RPMI8226 (cell line): ENCODE results near the gene MYCBPAP.
"Not testable (repeated sequence)": the region's sequence is repeated elsewhere in the genome, so short reads cannot be mapped to it uniquely, and the experiment has no call there.

Source experiments
- DNase-seq: peaks from one replicate; pipeline ENCODE4 v3.0.0-alpha.2; 2015

The MYCBPAP gene

DNA sequence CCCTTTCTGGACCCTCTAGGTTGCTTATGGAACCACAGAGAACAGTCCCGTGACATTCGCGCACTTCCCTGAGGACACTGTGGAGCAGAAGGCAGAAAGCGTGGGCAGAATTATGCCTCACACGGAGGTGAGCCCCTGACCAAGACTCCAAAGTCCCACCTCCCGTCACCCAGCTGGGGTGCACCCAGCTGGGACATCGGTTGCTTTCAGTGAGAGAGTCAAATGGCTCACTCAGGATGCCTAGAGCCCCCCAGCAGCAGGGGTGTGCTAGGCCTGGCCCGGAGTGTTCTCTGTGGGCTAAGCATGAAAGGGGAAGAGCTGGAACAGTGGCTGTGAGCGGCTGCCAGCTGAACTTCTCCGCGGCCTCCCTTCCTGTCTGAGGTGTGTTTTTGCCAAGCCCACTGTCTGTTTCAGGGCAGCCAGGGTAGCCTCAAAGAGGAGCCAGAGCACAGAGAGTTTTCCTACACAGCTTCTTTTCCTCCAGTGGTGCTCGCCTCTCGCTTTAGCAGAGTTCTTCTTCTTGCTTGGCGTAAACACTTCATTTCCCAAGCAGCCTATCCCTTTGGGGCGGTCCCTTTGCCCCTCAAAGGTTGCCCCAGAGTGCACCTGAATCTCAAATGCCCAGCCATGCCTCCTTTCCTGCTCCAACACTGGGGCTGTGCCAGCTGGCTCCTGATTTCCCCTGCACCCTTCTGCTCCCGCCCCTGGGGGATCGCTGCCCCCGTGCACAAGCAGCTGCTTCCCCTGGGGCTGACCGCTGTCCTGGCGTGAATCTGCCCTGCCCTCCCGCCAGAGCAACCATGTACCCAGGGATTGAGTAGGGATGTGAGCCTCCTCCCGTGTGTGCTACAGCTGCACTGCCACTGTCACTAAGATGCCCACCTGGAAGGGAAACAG lies 37.0 kb upstream of the MYCBPAP start:
- DNase-seq: no peak

DNA sequence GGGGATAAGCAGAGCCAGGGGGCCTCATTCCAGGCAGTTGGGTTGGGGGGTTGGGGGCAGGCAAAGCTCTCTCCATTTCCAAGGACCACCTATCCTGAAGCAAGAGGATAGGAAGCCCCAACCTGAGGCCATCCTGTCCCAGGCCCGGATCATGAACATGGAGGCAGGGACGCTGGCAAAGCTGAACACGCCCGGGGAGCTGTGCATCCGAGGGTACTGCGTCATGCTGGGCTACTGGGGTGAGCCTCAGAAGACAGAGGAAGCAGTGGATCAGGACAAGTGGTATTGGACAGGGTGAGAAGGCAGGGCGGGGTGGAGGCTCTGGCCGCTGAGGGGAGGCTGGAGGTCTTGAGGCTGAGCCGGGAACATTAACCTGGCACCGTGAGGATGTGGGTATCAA lies 36.0 kb upstream of the MYCBPAP start:
- no peak for DNase-seq

DNA sequence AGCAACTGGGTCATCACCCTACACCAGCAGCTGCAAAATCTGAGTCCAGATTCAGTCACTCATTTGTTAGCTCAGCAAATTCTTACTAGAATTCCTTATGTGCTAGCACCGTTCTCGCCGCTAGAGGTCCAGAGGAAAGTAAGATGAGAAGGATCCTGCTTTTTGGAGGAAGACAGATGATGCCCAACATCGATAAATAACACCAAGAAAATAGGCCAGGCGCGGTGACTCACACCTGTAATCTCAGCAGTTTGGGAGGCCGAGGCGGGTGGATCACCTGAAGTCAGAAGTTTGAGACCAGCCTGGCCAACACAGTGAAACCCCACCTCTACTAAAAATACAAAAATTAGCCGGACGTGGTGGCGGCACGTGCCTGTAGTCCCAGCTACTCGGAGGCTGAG lies 35.5 kb upstream of the MYCBPAP start:
- not testable (repeated sequence) for DNase-seq

DNA sequence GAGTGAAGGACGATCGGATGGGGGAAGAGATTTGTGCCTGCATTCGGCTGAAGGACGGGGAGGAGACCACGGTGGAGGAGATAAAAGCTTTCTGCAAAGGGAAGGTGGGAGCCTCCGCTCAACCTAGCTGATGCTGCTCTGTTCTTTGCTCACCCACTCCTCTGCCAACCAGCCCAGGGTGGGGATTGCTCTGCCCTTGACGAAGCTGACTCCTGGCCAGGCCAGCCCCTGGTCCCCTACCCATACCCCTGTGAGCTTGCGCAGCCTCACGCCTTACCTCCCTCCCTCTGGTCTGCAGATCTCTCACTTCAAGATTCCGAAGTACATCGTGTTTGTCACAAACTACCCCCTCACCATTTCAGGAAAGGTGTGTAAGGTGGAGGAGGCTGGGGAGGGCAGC lies 34.3 kb upstream of the MYCBPAP start:
- no peak for DNase-seq

DNA sequence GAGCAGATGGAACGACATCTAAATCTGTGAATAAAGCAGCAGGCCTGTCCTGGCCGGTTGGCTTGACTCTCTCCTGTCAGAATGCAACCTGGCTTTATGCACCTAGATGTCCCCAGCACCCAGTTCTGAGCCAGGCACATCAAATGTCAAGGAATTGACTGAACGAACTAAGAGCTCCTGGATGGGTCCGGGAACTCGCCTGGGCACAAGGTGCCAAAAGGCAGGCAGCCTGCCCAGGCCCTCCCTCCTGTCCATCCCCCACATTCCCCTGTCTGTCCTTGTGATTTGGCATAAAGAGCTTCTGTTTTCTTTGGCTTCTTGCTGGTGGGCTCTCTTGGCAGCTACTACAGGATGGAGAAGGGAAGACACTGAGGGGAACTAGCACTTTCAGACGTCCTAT lies 33.7 kb upstream of the MYCBPAP start:
- DNase-seq: no peak

- no peak for DNase-seq
Measured at GRCh38 chr17:50475362-50475761, 32.9 kb upstream of the MYCBPAP start.

DNA sequence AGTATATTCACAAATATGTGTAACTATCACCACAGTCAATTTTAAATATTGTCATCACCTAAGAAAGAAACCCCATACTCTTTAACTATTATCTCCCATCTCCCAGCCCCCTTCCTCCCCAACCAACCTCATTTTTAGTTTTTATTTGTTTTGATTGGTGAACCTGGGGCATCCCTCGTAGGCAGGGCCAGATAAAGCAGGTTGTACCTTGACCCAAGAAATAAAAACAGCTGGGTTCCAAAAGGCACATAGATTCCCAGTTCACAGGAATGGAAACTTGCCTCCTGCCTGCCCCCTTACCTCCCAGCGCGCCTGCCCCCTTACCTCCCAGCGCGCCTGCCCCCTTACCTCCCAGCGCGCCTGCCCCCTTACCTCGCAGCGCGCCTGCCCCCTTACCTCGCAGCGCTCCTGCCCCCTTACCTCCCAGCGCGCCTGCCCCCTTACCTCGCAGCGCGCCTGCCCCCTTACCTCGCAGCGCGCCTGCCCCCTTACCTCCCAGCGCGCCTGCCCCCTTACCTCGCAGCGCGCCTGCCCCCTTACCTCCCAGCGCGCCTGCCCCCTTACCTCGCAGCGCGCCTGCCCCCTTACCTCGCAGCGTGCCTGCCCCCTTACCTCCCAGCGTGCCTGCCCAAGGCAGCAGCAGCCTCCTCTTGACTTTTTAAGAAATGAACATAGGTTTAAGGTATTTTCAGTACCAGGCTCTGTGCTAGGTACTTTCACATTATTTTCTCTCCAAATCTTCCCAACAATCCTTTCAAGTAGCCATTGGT lies 32.3 kb upstream of the MYCBPAP start:
- DNase-seq: not testable (repeated sequence)

DNA sequence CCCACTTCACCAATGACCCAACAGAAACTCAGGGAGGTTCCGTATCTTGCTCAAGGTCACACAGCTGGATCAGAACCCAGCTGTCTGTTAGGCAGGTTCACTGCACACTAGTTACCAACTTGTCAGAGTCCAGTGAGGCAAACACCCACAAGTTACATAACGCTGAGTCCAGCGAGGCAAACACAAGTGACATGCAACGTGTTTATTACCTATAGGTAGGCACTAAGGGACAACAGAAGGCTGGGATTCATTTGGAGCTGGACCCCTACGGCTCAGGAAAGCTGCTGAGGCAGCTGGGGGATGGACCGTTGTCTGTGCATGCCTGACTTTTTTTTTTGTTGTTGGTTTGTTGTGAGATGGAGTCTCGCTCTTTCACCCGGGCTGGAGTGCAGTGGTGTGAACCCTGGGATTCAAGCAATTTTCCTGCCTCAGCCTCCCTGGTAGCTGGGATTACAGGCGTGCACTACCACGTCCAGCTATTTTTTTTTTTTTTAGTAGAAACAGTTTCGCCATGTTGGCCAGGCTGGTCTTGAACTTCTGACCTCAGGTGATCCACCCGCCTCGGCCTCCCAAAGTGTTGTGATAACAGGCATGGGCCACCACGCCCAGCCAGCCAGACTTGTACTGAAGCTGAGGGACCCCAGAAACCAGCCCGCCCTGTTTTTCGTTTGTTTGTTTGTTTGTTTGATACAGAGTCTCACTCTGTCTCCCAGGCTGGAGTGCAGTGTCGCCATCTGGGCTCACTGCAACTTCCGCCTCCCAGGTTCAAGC lies 31.5 kb upstream of the MYCBPAP start:
- no peak for DNase-seq

- DNase-seq: no peak
Measured at GRCh38 chr17:50477976-50478375, 30.3 kb upstream of the MYCBPAP start.

GRCh38 chr17:50478391-50479381 lies 29.6 kb upstream of the MYCBPAP start, which contains the start of gene RSAD1:
Gene RSAD1 (plus strand): TSS chr17:50478860. CDS start chr17:50478885, 25 bp downstream.
- DNase-seq: peak; percentile 96

- peak; percentile 92 for DNase-seq
Measured at GRCh38 chr17:50479522-50480141, 28.6 kb upstream of the MYCBPAP start.

DNA sequence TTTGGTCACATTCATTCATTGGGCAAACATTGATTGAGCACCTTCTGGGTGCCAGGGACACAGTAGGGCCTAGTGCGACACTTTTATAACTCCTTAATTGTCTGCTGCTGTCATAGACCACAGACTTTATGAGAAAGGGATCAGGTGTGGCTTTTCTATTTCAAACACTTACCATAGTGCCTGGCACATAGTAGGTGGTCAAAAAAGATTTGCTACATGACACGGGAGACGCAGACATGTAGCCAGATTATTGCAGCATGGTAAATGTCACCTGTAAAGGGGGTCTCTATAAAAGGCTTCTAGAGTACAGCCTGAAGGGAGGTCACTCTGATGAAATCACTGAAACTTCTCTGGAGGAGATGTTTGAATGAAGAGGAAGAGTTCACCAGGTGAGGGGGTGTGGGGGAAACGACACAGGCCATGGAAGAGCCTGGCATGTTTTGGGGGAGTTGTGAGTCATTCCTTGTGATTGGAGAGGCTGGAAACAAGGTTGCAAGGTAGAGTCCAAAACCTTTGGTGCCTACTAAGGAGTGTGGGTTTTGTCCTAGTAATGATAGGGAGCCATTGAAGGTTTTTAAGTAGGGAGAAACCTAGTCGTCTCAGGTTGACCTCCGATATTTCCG lies 28.0 kb upstream of the MYCBPAP start:
- DNase-seq: no peak

GRCh38 chr17:50480854-50481490 lies 27.3 kb upstream of the MYCBPAP start:
- no peak for DNase-seq

- no peak for DNase-seq
Measured at GRCh38 chr17:50481648-50482047, 26.6 kb upstream of the MYCBPAP start.

DNA sequence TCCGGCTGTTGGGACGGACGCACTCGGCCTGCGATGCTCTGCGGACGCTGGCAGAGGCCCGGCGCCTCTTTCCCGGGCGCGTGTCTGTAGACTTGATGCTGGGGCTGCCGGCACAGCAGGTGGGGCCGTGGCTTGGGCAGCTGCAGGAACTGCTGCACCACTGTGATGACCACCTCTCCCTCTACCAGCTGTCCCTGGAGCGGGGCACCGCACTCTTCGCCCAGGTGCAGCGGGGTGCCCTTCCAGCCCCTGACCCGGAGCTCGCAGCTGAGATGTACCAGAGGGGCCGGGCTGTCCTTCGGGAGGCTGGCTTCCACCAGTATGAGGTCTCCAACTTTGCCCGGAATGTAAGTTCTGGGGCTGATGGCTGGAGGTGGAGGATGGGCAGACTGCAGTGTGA lies 26.1 kb upstream of the MYCBPAP start:
- DNase-seq: no peak

DNA sequence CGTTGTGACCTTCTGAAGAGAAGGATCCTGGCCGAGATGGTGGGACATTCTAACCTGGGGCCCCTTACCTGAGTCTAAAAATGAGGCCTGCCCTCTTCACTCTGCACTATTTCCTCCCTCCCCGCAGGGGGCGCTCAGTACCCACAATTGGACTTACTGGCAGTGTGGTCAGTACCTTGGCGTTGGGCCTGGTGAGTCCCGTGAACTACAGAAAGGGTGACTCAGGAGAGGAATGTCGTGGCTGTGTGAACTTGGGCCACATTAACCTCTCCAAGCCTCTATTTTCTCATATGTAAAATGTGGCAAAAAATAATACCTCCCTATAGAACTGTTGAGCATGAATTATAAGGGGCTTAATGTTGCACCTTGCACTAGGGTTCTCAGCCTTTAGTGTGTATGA lies 25.7 kb upstream of the MYCBPAP start:
- peak; percentile 90 for DNase-seq

- no peak for DNase-seq
Measured at GRCh38 chr17:50483266-50483665, 25.0 kb upstream of the MYCBPAP start.

DNA sequence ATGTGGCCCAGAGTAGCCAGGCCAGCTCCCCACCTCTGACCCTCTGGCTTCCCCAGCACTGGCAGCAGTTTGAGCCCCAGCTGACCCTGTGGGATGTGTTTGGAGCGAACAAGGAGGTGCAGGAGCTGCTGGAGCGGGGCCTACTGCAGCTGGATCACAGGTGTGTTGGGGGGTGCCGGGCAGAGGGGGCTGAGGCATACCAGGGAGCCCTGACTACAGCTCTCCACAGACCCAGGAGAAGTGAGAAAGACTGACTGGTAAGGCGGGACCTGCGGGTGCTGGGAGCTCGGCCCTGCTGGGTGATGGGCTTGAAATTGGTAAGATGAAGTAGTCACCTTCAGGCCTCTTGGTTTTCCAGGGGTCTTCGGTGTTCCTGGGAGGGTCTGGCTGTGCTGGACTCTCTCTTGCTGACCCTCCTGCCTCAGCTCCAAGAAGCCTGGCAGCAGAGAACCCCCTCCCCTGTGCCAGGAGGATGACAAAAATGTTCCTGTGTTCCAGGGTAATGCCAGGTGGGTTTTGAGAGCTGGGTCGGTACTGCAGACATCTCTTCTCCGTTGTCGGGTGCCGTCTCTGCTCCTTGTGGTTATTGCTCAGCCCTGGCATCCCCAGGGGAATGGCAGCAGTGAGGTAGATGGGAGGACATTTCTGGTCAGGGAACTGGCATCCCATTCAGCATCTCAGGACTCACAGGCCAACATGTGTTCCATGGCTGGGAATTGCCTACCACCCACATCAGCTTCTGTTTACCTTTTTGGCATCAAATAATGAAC lies 23.7 kb upstream of the MYCBPAP start:
- no peak for DNase-seq

DNA sequence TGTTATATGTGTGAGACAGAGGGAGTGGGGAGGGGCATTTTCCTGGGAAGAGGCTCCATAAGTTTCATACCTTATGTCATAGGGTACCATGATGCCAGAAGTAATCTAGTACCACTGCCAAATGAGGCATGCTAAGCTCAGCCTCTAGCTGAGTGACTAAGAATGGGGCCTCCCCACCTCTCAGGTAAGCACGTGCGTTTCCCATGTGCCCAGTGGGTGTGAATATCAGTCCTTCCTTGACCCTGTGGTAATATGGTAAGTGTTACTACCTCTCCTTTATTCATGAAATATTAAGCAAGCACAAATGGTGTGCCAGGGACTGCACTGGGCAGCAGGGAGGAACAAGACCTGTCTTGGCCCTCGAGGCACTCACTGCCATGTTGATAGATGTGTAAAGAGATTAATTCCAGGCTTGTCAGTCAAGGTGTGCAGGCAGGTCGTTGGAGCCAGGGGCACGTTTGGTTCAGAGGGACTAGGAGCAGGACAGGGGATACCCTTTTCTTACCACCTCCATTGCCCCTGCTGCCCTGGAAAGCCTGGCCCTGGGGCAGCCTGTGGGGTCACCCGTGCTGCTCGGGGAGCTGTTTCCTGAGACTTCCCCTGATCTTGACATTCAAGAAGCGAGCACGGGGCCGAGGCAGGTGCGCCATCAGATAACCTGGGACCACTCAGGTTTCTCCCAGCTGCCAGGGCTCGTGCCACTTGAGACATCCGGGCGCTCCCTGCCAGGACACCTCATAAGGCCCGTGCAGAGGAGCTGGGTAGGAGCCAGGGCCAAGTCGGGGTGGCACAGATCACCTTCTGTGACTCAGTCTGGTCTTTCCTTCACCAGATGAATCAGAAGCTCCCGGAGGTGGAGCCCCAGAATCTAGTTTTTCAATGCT lies 20.8 kb upstream of the MYCBPAP start:
- DNase-seq: no peak
